Iris pigment epithelial cell (primary cell): ENCODE measurements around the gene CCDC50.

Experiments used
- DNase-seq: peaks from one replicate; pipeline ENCODE4 v3.0.0-alpha.2; 2011; ENCODE audit warnings: low read depth

Gene CCDC50

GRCh38 chr3:191381303-191381702 is 52.1 kb downstream of the CCDC50 start:
- no peak for DNase-seq

DNA sequence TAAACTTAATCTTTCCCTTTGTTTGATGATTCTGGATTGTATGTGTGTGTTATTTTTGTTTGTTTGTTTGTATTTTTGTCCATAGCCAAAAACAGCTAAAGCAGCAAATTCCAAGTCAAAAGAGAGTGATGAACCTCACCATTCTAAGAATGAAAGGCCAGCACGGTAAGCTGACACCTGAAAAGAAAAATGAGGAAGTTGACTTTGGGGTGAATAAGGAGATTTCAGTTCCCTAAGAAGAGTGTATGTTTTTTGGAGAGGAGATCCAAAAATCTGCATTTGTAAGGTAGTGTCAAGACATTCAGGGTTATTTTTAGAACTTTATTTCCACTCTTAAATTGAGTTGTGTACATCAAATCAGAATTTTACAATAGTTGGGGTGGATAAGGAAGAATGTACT is 53.5 kb downstream of the CCDC50 start:
- DNase-seq, result no peak

DNA sequence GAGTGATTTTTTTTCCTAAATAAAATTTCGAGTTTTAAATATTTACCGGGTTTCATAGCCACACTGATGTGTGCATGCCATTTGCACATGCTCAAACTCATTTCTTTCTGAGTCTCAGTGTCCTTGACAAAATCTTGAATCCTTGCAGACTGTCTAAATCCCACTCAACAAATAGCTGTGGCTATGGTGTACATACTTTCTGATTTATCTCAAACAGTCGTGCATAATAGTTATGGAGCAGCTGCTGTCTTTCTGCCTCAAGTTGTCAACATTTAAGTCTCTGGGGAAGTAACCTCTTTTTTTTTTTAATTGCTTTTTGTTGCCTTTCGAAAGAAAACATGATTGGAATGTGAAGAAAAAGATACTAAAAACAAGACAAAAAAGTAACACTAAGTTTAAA is 53.9 kb downstream of the CCDC50 start:
- peak; percentile 81 for DNase-seq

DNA sequence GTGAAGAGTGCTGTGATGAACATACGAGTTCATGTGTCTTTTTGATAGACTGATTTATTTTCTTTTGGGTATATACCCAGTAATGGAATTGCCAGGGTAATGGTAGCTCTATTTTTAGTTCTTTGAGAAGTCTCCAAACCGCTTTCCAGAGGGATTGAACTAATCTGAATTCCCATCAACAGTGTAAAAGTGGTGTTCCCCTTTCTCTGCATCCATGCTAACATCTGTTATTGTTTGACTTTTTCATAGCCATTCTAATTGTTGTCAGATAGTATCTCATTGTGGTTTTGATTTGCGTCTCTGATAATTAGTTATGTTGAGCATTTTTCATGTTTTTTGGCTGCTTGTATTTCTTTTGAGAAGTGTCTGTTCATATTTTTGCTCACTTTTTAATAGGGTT is 55.9 kb downstream of the CCDC50 start:
- DNase-seq, result no peak

DNA sequence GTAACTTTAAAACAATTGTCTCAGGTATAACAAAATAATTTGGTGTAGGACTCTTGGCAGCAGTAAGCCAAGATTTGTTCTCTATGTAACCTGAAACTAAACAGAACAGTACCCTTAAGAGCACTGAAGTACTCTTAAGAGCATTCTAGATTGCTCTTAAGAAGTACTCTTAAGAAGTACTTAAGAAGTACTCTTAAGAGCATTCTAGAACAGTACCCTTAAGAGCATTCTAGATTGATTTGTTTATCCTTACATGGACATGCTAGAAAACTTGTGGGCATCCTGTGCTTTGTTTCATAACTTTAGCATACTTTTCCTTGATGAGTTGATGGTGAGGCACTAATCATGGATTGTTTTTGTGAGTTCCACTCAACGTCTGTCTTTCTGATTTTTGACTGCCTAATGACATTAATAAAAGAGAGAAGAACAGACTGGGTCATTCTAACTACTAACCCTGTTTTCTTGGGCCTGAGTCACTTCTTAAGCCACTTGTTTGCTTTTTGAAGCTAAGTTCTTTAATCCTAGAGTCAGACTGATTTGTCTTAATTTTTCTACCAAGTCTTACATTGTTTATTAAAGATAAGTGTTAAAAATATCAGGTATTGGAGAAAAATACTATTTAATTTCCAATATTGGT is 58.4 kb downstream of the CCDC50 start:
- DNase-seq, result peak; percentile 55

- no peak for DNase-seq
Measured at GRCh38 chr3:191388823-191389222, 59.6 kb downstream of the CCDC50 start.

DNA sequence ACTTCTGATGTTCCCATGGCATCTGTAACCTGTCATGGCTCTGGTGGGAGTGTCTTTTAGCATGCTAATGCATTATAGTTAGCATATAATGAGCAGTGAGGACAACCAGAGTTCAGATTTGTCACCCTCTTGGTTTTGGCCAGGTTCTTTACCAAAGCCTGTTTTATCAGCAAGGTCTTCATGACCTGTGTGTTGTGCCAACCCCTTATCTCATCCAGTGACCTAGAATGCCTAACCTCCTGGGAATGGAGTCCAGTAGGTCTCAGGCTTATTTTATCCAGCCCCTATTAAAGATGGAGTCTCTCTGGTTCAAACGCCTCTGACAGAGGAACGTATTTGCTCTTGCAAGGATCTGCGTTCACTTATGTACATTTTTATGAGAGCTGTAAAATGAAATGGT is 61.4 kb downstream of the CCDC50 start:
- DNase-seq, result no peak

DNA sequence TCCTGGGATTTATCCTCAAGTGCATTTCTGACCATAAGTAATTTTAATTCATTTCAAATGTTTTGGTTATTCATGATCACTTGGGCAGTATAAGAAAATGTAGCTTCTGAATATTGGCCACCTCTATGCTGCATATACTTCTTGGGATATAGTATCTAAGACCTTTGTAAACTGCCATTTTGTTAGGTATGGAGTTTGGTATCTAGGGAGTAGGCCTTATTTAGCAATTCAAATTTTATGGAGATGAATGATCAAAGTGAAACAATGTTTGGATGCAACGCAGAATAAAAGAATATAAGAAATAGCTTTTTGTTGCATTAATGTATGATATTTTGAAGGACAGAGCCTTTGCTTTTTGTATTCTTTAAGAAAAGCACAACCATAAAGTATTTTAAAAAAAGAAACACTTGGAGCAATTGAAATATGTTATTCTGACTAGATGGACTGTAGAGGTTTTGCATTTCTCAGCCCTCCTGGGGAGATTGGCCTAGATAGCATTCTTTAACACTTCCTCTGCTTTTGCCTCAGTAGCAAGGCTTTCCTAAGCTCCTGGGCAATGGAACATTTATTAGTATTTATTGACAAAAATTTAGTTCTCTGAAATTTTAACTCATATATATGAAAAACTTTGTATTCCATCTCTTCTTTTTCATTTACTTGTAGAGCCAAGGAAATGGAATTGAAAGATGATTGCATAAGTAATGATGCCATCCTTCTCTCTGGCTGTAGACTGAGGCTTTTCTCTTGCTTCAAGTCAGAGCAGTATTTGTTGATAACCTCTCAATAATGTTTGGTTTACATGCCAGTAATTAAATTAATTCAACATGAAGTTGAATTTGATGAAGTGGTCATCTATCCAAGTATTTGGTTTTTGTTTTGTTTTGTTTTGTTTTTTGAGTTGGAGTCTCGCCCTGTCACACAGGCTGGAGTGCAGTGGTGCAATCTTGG is 62.9 kb downstream of the CCDC50 start:
- peak; percentile 37 for DNase-seq

GRCh38 chr3:191393146-191393545 is 64.0 kb downstream of the CCDC50 start:
- DNase-seq, result peak; percentile 77

DNA sequence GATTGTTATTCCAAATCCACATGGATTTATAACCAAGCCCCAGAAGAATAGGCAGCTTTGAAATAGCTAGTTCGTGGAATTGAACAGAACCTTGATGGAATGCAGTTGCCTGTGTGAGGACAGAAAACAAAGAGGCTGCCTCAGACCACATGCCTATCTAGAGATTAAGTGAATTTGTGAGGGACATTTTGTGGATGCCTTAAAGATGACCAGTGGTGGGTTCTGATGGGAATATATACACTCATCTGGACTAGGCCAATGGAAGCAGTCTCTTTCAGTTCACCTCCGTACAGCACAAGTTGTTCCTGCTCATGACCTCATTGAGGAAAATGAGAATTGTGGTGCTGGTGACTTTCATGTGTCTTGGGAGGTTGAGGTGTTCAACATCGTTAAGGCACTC is 68.6 kb downstream of the CCDC50 start:
- DNase-seq, result peak; percentile 92

- DNase-seq, result no peak
Measured at GRCh38 chr3:191398607-191399006, 69.4 kb downstream of the CCDC50 start.

DNA sequence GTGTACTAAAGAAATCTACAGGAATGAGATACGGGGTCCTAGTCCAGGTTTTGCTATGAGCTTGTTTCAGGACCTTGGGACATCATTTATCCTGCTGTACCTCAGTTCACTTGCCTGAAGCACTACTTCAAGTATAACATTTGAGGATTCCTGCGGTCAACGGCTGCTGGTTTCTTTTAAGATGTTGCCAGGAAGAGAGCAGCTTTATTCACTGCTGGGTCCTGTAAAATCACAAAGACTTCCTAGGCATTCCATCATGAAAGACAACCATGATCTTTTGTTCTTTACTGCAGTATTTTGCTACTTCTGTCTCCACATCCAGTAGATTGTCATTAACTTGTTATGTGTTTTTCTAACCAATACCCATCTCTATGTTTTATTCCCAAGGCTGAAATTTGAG is 70.7 kb downstream of the CCDC50 start:
- DNase-seq, result no peak

DNA sequence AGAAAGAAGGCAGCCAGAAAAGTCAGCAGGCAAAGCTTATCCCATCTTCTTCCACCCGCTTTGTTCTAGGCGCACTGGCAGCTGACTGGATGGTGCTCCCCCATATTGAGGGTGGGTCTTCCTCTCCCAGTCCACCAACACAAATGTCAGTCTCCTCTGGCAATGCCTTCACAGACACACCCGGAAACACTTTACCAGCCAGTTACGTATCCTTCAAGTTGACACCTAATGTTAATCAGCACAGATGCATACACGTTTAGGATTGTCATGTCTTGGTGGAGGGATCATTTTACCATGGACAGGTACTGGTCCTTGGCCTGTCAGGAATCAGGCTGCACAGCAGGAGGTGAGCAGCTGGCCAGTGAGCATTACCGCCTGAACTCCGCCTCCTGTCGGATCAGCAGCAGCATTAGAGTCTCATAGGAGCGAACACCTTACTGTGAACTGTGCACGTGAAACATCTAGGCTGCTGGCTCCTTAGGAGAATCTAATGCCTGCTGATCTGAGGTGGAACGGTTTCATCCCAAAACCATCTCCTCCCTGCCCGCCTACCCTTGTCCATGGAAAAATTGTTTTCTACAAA is 72.7 kb downstream of the CCDC50 start:
- no peak for DNase-seq

- no peak for DNase-seq
Measured at GRCh38 chr3:191409791-191410359, 80.7 kb downstream of the CCDC50 start.

DNA sequence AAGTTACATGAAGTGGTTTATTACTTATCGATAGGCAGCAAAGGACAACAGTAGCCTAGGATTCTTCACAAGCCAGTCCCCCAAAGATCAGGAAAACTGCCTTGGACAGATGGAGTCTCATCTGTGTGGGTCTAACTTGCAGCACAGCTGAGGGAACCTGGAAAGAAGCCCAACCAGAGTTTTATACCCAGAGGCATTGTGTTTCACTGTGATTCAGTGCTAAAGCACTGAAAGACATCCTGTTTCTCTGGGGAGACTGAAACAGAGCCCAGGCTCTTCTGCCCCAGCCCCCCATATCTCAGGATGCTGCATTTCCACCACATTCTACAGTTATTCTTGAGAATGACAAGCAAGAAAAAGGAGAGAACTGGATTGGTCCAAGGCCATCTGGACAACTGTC is 83.6 kb downstream of the CCDC50 start:
- peak; percentile 97 for DNase-seq

- no peak for DNase-seq
Measured at GRCh38 chr3:191414286-191414685, 85.1 kb downstream of the CCDC50 start.

- no peak for DNase-seq
Measured at GRCh38 chr3:191414732-191415131, 85.5 kb downstream of the CCDC50 start.

GRCh38 chr3:191415566-191415965 is 86.4 kb downstream of the CCDC50 start:
- no peak for DNase-seq

- DNase-seq, result no peak
Measured at GRCh38 chr3:191417457-191417729, 88.2 kb downstream of the CCDC50 start.

DNA sequence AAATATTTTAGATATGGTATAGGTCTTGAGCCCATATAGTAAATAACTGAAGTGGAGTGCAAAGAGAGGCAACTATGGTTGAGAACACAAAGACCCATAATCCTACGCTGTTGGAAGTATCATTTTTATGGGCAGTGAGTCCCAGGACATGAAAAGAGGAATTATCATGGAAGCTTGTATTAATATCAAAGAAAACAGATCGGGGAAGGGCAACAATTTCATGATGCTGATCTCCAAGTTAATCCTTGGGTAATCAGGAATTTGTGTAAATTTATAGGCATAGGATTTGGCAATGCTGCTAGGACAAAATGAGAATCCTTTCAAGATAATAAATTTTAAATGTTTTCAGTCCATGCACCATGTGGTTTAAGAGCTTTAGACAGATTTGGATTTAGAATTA is 91.6 kb downstream of the CCDC50 start:
- DNase-seq, result no peak

DNA sequence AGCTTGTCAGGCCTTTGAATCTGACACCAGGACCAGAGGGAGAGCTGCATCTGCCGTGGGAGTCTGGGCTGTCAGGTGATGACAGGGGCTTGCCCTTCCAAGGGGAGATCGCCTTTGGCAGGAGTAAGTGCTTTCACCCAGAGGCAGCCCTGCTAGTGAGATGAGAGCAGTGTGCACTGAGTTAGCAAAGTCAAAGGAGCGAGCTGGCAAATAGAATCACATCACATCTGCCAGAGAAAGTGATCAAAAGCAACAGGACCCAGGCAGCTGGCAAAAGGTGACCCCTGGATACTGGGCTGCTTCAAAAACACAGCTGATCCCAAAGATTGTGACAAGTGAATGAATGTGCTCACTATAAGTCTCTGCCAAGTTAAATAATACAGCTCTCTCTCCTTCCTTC is 95.7 kb downstream of the CCDC50 start:
- no peak for DNase-seq

GRCh38 chr3:191425322-191425734 is 96.1 kb downstream of the CCDC50 start:
- DNase-seq, result no peak

DNA sequence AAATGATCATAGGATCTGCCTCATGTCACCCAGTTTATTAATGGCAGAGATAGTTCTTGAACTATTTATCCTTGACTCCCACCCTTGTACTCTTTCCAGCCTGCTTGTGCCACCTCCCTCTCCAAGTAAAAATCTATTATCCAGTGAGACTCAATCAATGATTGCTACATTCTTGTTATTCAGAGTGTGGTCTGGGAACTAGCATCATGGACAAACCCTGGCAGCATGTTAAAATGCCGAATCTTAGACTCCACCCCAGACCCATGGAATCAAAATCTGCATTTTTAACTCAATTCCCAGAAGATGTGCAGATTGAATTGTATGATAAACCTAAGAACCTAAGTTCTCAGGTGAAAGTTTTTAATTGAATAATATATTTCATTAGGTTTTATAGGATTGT is 97.1 kb downstream of the CCDC50 start:
- no peak for DNase-seq
